HEK293T (cell line): ENCODE results near the gene HOXD13.

ENCODE experiments used
- CTCF ChIA-PET: fragments of 350-600 bp; formaldehyde crosslinking; extraction: SDS; loops from one replicate; lab custom pipeline; 2021; ENCODE audit warnings: antibody characterized with exemption, inconsistent platforms; lab: Yijun Ruan, JAX
- POLR2A ChIA-PET: fragments of 350-600 bp; formaldehyde crosslinking; extraction: SDS; loops from one replicate; lab custom pipeline; 2020; ENCODE audit warnings: antibody characterized with exemption, inconsistent platforms; lab: Yijun Ruan, JAX
- DNase-seq: peaks from one replicate; pipeline ENCODE4 v3.0.0; 2012; ENCODE audit warnings: mixed read lengths; ENCODE audit errors: extremely low spot score
- ARNT ChIP-seq: fragments of 450-650 bp; IDR thresholded peaks from 2 replicates; pipeline ENCODE4 v1.6.1; 2017; ENCODE audit warnings: mild to moderate bottlenecking
- BHLHE40 ChIP-seq: fragments of 450-650 bp; IDR thresholded peaks from 2 replicates; pipeline ENCODE4 v1.6.1; 2016; ENCODE audit warnings: mild to moderate bottlenecking, moderate library complexity, borderline replicate concordance
- CTBP1 ChIP-seq: fragments of 450-650 bp; IDR thresholded peaks from 2 replicates; pipeline ENCODE4 v1.6.1; 2016; ENCODE audit warnings: borderline replicate concordance
- ELF4 ChIP-seq: fragments of 450-650 bp; IDR thresholded peaks from 2 replicates; pipeline ENCODE4 v1.6.1; 2017; ENCODE audit warnings: antibody characterized with exemption
- FOXA1 ChIP-seq: fragments of 450-650 bp; IDR thresholded peaks from 2 replicates; pipeline ENCODE4 v1.6.1; 2016; ENCODE audit warnings: mild to moderate bottlenecking
- FOXK2 ChIP-seq: fragments of 450-650 bp; IDR thresholded peaks from 2 replicates; pipeline ENCODE4 v1.6.1; 2016; ENCODE audit warnings: mild to moderate bottlenecking
- FOXM1 ChIP-seq: fragments of 450-650 bp; IDR thresholded peaks from 2 replicates; pipeline ENCODE4 v1.6.1; 2017; ENCODE audit warnings: mild to moderate bottlenecking, borderline replicate concordance
- HDGF ChIP-seq: fragments of 450-650 bp; IDR thresholded peaks from 2 replicates; pipeline ENCODE4 v1.6.1; 2017; ENCODE audit warnings: antibody characterized with exemption, borderline replicate concordance
- L3MBTL2 ChIP-seq: fragments of 450-650 bp; conservative IDR thresholded peaks from 2 replicates; pipeline ENCODE4 v1.6.1; 2016; ENCODE audit warnings: mild to moderate bottlenecking
- LEF1 ChIP-seq: fragments of 450-650 bp; IDR thresholded peaks from 2 replicates; pipeline ENCODE4 v1.6.1; 2017; ENCODE audit warnings: mild to moderate bottlenecking, borderline replicate concordance
- NFRKB ChIP-seq: fragments of 450-650 bp; IDR thresholded peaks from 2 replicates; pipeline ENCODE4 v1.6.1; 2016; ENCODE audit warnings: mild to moderate bottlenecking, moderate library complexity
- PKNOX1 ChIP-seq: fragments of 450-650 bp; IDR thresholded peaks from 2 replicates; pipeline ENCODE4 v1.6.1; 2016
- SP1 ChIP-seq: fragments of 450-650 bp; IDR thresholded peaks from 2 replicates; pipeline ENCODE4 v1.6.1; 2017
- SUZ12 ChIP-seq: fragments of 450-650 bp; IDR thresholded peaks from 2 replicates; pipeline ENCODE4 v1.6.1; 2016; ENCODE audit warnings: mild to moderate bottlenecking
- ZNF384 ChIP-seq: fragments of 450-650 bp; IDR thresholded peaks from 2 replicates; pipeline ENCODE4 v1.6.1; 2016

HOXD13 gene

GRCh38 chr2:176139661-176140512 is 47.4 kb downstream of the HOXD13 start:
- no peak for DNase-seq
- CTCF ChIA-PET = interaction anchor here (0.6 to 2.9 kb wide), 26 partner anchors 8 to 1009 kb away, joined by 3 to 26 read pairs (median 4); partner anchors contain the start of gene MTX2
- POLR2A ChIA-PET = interaction anchor here (1.2 to 1.8 kb wide), 4 partner anchors 9 to 497 kb away, joined by 3 to 13 read pairs (median 5); no protein-coding TSS in a partner anchor
- no peak for TF ChIP-seq ELF4
- TF ChIP-seq PKNOX1 = no peak
- no peak for TF ChIP-seq ARNT
- TF ChIP-seq BHLHE40 = no peak
- no peak for TF ChIP-seq NFRKB
- no peak for TF ChIP-seq FOXM1
- TF ChIP-seq FOXK2 = no peak
- TF ChIP-seq ZNF384 = no peak
- no peak for TF ChIP-seq CTBP1
- TF ChIP-seq HDGF = no peak
- TF ChIP-seq FOXA1 = no peak
- TF ChIP-seq LEF1 = no peak
- TF ChIP-seq L3MBTL2 = no peak
- TF ChIP-seq SUZ12 = no peak

GRCh38 chr2:176140513-176141317 is 48.2 kb downstream of the HOXD13 start:
- POLR2A ChIA-PET = interaction anchor here (1.0 to 1.8 kb wide), 4 partner anchors 15 to 413 kb away, joined by 3 to 13 read pairs (median 4); partner anchors contain the start of gene HOXD3
- DNase-seq = peak; percentile 85
- CTCF ChIA-PET = interaction anchor here (0.6 to 2.9 kb wide), 30 partner anchors 9 to 1008 kb away, joined by 3 to 26 read pairs (median 4); partner anchors contain the start of genes HOXD4 and MTX2
- TF ChIP-seq FOXM1 = 0 out of 2 replicates have a peak, but pooled peaks have one; percentile 5
- TF ChIP-seq L3MBTL2 = peak; percentile 96
- no peak for TF ChIP-seq SP1

GRCh38 chr2:176142281-176142680 is 49.8 kb downstream of the HOXD13 start:
- ChIA-PET CTCF (no interaction called here), POLR2A (no interaction called here)
- TF ChIP-seq NFRKB (no peak), HDGF (no peak), SP1 (no peak), L3MBTL2 (no peak), ZNF384 (no peak), SUZ12 (no peak), FOXK2 (no peak), FOXM1 (no peak), PKNOX1 (no peak)
- DNase-seq = no peak
